NCI-H187 treated with DMSO at 0.1 percent for 48 hours (cell line): ENCODE data around the gene ANKMY1.

ENCODE experiments used
- DNase-seq: peaks from one replicate; lab custom pipeline; 2025; lab: John Stamatoyannopoulos, UW

Gene ANKMY1

DNA sequence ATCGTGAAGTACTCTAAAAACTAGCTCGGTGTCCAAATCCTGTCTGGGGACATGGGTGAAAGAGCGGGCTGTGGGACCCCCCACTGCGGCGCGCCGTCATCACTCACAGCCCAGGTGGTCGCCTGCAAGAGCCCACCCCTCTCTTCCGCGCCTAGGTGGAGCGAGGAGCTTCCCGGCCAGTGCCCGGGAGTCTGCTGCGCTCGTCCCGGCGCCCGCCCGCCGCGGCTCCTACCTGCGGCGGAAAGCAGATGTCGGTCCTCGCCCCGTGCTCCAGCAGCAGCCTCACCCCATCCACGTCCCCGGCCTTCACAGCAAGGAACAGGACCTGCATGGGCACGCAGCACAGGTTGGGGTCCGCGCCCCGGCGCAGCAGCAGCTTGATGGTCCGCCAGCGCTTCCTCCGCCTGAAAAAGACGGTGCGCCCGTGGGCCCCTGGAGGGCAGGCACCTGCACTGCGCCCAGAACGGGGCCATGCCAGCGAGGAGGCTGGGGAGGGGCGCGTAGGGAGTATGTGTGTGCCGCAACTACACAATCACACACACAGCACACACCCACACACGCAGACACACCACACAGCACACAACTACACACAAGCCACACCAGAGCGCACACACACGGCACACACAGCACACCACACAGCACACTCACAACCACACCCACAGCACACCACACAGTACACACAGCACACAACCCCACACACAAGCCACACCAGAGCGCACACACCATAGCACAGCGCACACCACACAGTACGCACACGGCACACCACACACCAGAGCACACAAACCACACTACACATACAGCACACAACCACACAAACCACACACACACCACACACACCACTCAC lies 37.4 kb downstream of the ANKMY1 start:
- no peak for DNase-seq

DNA sequence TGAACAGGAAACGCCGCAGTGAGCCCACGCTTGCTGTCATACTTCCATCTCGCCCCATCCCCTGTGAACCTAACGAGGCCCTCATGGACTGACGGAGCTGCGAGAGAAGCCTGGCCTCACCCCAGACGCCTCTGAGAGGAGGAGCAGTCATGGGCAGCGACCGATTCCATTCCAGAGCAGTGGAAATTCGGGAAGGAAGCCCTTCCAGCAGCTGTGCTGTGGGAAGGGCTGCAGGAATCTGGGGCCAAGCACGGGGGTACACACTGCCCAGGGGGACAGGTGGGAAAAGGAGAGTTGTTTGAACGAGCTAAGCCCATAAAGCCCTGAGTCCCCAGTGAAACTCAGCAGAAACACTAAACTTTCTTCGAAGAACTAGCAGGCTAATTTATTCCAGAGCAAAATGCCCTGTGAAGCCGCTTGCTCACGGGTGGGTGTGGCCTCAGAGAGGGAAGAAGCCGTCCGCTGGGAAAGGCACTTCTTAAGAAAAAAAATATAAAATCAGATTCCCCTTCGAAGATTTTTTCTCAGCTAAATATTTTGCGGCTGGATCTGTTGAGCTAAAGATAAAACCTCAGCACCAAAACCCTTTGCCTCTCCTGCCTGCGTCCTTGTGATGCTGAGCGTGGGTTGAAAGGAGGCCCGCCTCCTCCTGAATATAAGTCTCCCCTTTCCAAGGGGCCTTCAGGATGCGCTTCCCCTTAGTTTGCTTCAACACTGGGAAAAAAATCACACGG lies 38.2 kb downstream of the ANKMY1 start:
- DNase-seq, result no peak

DNA sequence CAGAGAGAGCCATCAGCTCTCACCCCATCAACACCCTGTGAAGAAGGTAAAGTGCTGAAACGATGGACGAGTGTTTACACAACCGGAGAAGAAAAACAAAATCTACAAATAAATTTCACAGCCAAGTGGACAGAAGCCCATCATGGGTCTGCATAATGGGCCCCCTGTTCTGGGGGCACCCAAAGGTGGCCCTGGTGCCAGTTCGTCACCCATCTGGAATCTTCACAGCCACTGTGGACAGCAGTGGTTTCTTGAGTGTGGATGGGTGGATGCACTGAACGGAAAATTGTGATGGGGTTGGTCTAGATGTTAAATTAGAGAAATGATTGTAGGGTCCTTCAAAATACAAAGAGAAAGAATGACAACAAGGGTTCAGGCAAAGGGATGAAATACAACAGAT lies 38.8 kb downstream of the ANKMY1 start:
- DNase-seq, result no peak

GRCh38 chr2:240517342-240517741 lies 40.4 kb downstream of the ANKMY1 start:
- no peak for DNase-seq

DNA sequence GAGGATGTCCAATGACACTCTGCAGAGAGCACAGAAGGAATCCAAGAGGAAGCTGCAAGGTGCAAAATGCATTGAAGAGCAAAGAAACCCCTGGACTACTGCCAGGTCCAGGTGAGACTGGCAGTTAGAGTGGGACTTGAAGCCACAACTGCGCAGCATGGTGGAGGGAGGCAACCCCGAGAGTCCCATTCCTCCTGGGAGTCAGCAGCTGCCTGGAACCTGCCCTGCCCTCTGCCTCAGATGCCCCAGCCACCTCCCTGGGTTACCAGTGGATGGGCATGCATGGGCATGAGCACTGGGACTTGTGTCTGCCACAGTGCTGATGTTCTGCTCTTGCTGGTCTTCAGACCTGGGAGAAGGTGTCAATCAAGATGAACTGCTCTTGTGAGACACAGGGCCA lies 43.2 kb downstream of the ANKMY1 start:
- no peak for DNase-seq

- DNase-seq, result no peak
Measured at GRCh38 chr2:240513549-240514287, 44.1 kb downstream of the ANKMY1 start.

DNA sequence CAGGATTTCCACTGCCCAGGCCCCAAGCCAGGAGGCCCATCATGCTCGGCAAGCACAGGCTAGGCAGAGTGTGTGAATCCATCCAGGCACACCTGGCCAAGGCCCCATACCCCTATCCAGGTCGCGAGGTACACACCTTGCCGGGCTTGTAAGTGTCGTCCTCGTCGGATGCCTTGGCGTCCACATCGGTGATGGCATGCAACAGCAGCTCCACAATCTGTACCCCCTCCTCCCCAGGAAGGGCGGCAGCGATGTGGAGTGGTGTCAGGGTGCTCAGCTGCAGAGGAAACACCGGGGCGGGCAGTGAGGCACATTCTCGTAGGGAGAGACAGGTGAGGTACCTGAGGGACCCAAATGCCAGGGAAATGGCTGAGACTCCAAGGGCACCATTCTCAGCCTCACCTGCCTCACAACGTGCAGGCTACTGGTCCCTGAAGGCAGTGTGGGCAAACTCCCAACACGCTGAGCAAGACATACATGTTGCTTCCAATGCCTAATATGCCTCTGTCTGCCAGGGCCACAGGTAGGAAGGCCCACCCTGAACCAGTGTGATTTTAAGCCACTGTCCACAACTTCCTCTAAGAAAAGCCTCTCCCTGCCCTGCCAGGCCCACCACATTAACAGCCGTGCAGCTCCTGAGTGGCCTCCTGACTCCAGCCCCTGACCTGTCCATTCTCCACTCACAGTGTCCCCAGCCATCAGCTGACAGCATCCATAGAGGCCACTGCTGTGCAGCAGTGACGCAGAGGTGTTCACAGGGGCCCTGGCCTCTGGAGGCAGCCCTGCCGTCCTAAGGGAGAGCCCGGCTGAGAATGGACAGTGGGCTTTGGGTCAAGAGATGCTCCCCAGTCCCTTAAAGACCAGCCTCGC lies 44.9 kb downstream of the ANKMY1 start:
- no peak for DNase-seq

GRCh38 chr2:240512109-240512485 lies 45.7 kb downstream of the ANKMY1 start:
- no peak for DNase-seq

DNA sequence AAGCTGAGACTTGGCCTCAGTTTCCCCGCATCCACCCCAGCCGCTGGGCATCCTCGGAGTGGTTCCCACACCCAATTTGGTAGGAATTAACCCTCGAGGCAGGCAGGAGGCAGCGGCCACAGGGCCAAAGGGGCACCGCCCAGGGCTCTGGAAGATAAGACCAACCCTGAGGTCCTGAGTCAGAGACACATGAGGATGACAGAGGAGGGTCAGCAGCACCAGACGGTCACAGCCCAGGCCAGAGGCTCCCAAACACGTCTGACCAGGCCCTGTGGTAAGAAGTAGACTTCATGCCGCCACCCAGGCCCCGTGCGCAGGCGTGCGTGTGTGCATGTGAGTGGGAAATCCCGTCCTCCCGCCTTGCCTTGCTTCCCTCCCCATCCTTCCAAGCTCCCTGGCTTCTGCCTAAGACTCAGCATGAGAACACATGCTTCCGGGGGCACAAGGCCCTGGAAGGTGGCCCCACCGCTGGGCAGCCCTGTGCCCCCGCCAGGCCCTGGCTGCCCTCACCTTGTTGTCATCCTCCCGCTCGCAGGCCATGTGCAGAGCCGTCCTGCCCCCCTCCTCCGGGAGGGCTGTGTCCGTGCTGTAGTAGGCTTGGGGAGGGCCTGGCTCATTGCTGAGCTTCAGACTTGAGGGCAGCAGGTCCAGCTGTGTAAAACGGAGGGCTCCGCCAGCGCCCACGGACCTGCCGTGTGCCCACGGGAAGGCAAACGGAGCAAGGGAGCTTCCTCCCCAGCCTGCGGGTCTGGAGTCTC lies 46.3 kb downstream of the ANKMY1 start:
- no peak for DNase-seq

DNA sequence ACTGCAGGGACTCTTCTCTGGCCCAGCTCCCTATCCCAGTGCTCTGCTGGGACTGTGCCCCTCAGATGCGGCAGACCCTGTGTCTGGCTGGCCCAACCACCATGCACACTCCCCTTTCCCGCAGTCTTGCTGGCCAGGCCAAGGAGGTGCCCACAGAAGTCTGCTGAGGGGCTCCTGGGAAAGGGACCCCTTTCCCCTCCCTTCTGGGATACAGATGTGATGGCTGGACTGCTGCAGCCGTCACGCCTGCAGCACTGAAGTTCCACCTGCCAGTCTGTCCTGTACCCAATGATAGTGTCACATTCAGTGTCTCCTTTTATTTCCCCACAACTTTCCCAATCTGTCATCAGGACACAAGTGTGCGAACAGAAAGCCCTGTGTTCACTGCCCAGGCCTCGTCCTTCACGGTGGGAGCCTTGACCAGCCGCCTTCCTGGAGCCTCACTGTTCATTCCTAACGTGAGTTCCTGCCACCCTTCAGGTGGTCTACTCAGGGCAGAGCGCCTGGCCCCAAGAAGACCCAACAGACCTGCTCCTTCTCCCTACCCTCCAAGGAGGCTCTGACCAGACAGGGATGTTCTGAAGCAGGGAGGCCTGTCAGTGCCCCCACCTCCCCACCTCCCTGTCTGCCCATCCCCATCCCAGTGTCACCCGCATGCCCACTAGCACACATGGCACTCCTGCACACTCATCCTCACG lies 47.1 kb downstream of the ANKMY1 start:
- no peak for DNase-seq

DNA sequence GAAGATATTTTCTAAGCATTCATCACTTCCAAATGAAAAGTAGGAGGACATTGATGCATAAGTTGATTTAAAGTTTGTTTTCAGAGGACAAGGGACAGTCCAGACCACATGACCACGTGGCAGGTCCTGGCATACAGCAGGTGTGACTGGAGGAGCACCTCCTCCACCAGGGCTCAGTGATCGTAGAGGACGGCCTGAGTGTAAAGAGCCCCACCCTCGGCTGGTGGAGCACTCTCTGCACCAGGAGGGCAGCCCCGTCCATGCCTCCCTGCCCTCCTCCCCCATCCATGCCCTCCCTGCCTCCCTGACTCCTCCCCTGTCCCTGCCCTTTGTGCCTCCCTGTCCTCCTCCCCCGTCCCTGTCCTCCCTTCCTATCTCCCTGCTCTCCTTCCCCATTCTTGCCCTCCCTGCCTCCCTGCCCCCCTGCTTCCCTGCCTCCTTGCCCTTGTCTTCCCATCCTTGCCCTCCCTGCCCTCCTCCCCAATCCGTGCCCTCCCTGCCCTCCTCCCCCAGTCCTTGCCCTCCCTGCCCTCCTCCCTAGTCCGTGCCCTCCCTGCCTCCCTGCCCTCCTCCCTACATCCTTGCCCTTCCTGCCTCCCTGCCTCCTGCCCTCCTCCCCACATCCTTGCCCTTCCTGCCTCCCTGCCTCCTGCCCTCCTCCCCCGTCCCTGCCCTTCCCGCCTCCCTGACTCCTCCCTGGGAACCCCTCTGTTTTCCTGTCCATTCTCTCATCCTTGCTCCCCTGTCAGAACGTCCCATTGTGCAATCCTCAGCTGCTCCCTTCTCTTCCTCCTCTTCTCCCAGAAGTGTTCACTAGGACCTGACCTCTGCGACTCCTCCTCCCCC lies 47.9 kb downstream of the ANKMY1 start:
- no peak for DNase-seq

GRCh38 chr2:240508832-240509545 lies 48.8 kb downstream of the ANKMY1 start:
- no peak for DNase-seq

DNA sequence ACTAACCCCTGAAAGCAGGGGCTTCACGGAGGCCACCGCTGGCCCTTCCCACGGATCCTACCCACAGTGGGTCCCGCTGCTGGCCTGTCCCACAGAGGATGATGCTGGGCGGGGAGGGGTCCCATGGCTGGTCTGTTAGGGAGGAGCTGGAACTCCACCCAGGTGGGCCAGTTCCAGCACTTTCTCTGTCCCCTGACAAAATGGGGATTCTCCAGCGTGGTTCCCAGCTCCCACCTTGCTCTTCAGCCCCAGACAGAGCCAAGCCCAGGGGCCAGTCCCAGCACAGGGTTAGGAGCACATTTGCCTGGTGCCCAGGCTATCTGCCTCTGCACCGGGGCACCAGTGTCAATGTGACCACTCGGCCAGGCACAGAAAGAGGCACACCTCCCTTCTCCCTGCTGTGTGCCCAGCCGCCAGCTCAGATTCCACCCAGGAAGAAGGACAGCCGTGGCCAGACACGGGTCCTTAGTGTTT lies 50.0 kb downstream of the ANKMY1 start:
- no peak for DNase-seq

GRCh38 chr2:240507060-240507777 lies 50.6 kb downstream of the ANKMY1 start:
- DNase-seq, result no peak

DNA sequence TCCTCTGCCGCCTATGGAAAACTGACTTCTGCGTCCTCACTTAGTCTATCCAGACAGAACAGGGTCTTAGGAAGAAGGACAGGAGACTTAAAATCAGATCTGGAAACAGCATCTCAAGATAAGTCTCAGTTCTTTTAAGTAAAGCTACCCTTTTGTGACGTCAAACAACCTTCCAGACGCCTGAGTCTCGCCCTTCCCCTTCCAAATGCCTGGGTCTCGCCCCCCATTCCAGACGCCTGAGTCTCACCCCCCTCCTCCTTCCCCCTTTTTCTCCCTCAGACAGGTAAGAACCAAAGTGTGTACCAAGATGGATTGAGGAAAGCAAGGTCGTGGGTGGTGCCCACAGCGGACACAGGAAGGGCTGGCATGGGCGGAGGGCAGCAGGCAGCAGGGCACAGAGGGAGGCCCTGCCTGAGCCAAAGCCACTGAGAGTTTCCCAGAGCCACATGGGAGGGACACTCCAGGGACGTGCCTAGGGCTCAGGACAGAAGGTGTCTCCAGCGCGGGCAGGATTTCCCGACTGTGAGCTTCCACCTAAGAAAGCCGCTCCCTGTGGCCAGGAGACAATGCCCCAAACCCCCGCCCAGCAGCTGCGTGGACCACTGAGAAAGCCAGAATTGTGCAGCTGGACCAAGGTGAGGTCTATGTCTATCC lies 51.3 kb downstream of the ANKMY1 start:
- no peak for DNase-seq

- DNase-seq, result no peak
Measured at GRCh38 chr2:240505910-240506309, 51.9 kb downstream of the ANKMY1 start.

DNA sequence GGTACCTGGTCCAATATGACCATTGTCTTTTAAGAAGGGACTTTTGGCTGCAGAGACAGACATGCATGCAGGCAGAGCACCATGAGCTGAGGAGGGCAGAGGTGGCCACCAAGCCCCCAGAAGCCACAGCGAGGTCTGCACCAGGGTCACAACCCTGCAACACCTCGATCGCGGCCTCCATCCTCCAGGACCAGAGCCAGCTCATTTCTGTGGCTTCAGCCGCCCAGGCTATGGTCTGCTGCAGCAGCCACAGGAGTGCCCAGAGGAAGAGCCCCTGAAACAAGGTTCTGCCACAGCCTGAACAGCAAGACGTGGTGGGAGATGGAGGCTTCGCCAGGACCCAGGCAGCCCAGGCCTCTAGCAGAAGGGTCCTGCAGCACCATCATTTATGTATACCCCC lies 53.9 kb downstream of the ANKMY1 start:
- DNase-seq, result no peak

DNA sequence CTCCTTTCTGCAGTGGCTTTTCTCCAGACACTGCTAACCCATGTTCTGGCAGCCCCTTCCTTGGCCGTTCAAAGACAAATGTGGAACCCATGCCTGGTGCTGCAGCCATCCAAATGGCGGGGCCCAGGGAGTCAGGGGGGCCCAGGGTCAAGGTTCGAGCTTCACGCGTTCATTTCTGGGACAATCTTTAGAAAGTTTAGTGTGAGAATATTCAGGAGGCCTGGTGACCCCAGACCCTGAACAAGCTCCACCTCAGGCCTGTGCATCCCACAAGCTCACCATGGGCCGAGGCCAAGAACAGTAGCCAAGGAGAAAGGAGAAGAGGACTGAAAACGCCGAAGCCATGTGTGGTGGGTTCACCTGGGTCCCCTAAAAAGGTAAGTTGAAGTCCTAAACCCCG lies 54.4 kb downstream of the ANKMY1 start:
- DNase-seq, result no peak
